Progenitor cell of endocrine pancreas (in vitro differentiated cells): Measurements from ENCODE around the gene LHX4. TPM values are rescaled to one million over a fixed set of nuclear protein-coding genes. Genes with fewer than 3 reads are reported as not detected.
A peak's percentile ranks its signal among the peaks of the same experiment; 100 is the strongest.

Experiments used
- DNase-seq: peaks from one replicate; pipeline ENCODE4 v3.0.0; 2021; ENCODE audit warnings: low spot score; ENCODE audit not compliant: unreplicated experiment
- H3K27ac Mint-ChIP-seq: 2 replicates; pipeline ENCODE4 v1.8.0; 2021; ENCODE audit warnings: mild to moderate bottlenecking, moderate library complexity, mixed read lengths
- H3K27me3 Mint-ChIP-seq: 2 replicates; pipeline ENCODE4 v1.8.0; 2021; ENCODE audit warnings: mixed read lengths
- H3K36me3 Mint-ChIP-seq: 2 replicates; pipeline ENCODE4 v1.8.0; 2022; ENCODE audit warnings: mixed read lengths; ENCODE audit not compliant: insufficient read depth
- H3K4me1 Mint-ChIP-seq: 2 replicates; pipeline ENCODE4 v1.8.0; 2021; ENCODE audit warnings: low read depth, mixed read lengths
- H3K4me3 Mint-ChIP-seq: 2 replicates; pipeline ENCODE4 v1.8.0; 2021; ENCODE audit warnings: low read depth, mild to moderate bottlenecking, moderate library complexity, mixed read lengths
- H3K9me3 Mint-ChIP-seq: 2 replicates; pipeline ENCODE4 v1.8.0; 2021; ENCODE audit warnings: low read depth, mixed read lengths
- CTCF ChIP-seq: fragments of 200-600 bp; sonication (generic); IDR thresholded peaks from one replicate; pipeline ENCODE4 v1.5.0; 2021; ENCODE audit warnings: antibody characterized with exemption, mild to moderate bottlenecking; ENCODE audit not compliant: unreplicated experiment
- total RNA-seq: library from RNA; stranded (reverse); gene quantifications from 2 replicates; pipeline ENCODE4 v1.2.1, GENCODE V29; 2021

The LHX4 gene
- total RNA-seq, 1 donor from 2014 or later = 0.55 TPM

- no peak for DNase-seq
- no peak for TF ChIP-seq CTCF
Measured at GRCh38 chr1:180264595-180264994, 34.5 kb downstream of the LHX4 start.

GRCh38 chr1:180265201-180265600 lies 35.1 kb downstream of the LHX4 start:
- Mint-ChIP-seq H3K9me3 (no peaks in the 10 kb centered on the region), H3K4me1 (peaks cover 7% of the 10 kb centered on the region), H3K27me3 (peaks cover 42% of the 10 kb centered on the region), H3K4me3 (no peak overlapping the region), H3K36me3 (no peaks in the 10 kb centered on the region), H3K27ac (no peak overlapping the region)
- TF ChIP-seq CTCF = no peak
- DNase-seq = no peak

More at GRCh38 chr1:180264595-180264994, 34.5 kb downstream of the LHX4 start:
- Mint-ChIP-seq H3K9me3 (no peaks in the 10 kb centered on the region), H3K4me1 (peaks cover 5% of the 10 kb centered on the region), H3K36me3 (no peaks in the 10 kb centered on the region), H3K27me3 (peaks cover 48% of the 10 kb centered on the region), H3K27ac (no peak overlapping the region), H3K4me3 (no peak overlapping the region)

- TF ChIP-seq CTCF = no peak
- Mint-ChIP-seq H3K9me3 (no peaks in the 10 kb centered on the region), H3K4me3 (no peak overlapping the region), H3K27me3 (peaks cover 38% of the 10 kb centered on the region), H3K36me3 (no peaks in the 10 kb centered on the region), H3K27ac (peak overlapping the region; percentile 76), H3K4me1 (peaks cover 11% of the 10 kb centered on the region)
- no peak for DNase-seq
Measured at GRCh38 chr1:180265871-180266270, 35.8 kb downstream of the LHX4 start.

GRCh38 chr1:180266275-180267210 lies 36.5 kb downstream of the LHX4 start:
- no peak for DNase-seq
- H3K36me3 Mint-ChIP-seq = no peaks in the 10 kb centered on the region
- H3K27me3 Mint-ChIP-seq = peaks cover 33% of the 10 kb centered on the region
- no peak overlapping the region for H3K4me3 Mint-ChIP-seq
- no peak for TF ChIP-seq CTCF
- H3K9me3 Mint-ChIP-seq = no peaks in the 10 kb centered on the region
- peak overlapping the region; percentile 76 for H3K27ac Mint-ChIP-seq
- peaks cover 14% of the 10 kb centered on the region for H3K4me1 Mint-ChIP-seq

GRCh38 chr1:180267211-180267561 lies 37.1 kb downstream of the LHX4 start:
- Mint-ChIP-seq H3K4me1 (peaks cover 14% of the 10 kb centered on the region), H3K4me3 (no peak overlapping the region), H3K27me3 (peaks cover 32% of the 10 kb centered on the region), H3K36me3 (no peaks in the 10 kb centered on the region), H3K9me3 (no peaks in the 10 kb centered on the region), H3K27ac (no peak overlapping the region)
- DNase-seq = no peak
- no peak for TF ChIP-seq CTCF
